Measurements from ENCODE around the gene CUL1.

CUL1 gene

GRCh38 chr7:148699024-148699781, 500 bp downstream of the CUL1 start:
- H2AFZ ChIP-seq (ENCODE audit: low read depth, low read length): peak overlapping the region; percentile 67
- TF ChIP-seq CTCF (IDR thresholded peaks at IDR 0.05; ENCODE audit: borderline replicate concordance, extremely low read depth, low read length, poor library complexity, severe bottlenecking): no peak
- no peak for TF ChIP-seq EZH2 (IDR thresholded peaks at IDR 0.05; ENCODE audit: borderline replicate concordance, low read depth, low read length, severe bottlenecking)
- H4K20me1 ChIP-seq (ENCODE audit: insufficient read depth, low read length): peaks cover 33% of the 10 kb centered on the region
- peak; percentile 63 for DNase-seq
- peak overlapping the region; percentile 74 for H3K4me2 ChIP-seq (ENCODE audit: insufficient read depth, low read length)
- peaks cover 48% of the 10 kb centered on the region for H3K4me1 ChIP-seq (ENCODE audit: insufficient read depth, low read length)
- H3K27ac ChIP-seq (ENCODE audit: low read length): peak overlapping the region; percentile 69
- ATAC-seq (ENCODE audit: insufficient read depth, low read depth): peak; percentile 54
- peak overlapping the region; percentile 75 to 81 for H3K4me3 ChIP-seq (ENCODE audit: low read depth in 1 of 2, low read length in 2 of 2)
- H3K9me3 ChIP-seq (ENCODE audit: insufficient read depth, low read length, severe bottlenecking): no peaks in the 10 kb centered on the region
- no peaks in the 10 kb centered on the region for H3K27me3 ChIP-seq (ENCODE audit: insufficient read depth, low read length, poor library complexity)
- peak overlapping the region; percentile 95 for H3K9ac ChIP-seq (ENCODE audit: low read depth, low read length)
- peaks cover 64% of the 10 kb centered on the region for H3K79me2 ChIP-seq (ENCODE audit: insufficient read depth, low read length)
- H3K36me3 ChIP-seq (ENCODE audit: insufficient read depth, low read length): no peaks in the 10 kb centered on the region; the same call in 1 of the 2 replicates

- no peaks in the 10 kb centered on the region for H3K9me3 ChIP-seq (ENCODE audit: insufficient read depth, low read length, severe bottlenecking)
- no peaks in the 10 kb centered on the region for H3K27me3 ChIP-seq (ENCODE audit: insufficient read depth, low read length, poor library complexity)
- peak overlapping the region; percentile 74 for H3K4me2 ChIP-seq (ENCODE audit: insufficient read depth, low read length)
- peak overlapping the region; percentile 67 for H2AFZ ChIP-seq (ENCODE audit: low read depth, low read length)
- peak overlapping the region; percentile 69 for H3K27ac ChIP-seq (ENCODE audit: low read length)
- DNase-seq (no peak), ATAC-seq (ENCODE audit: insufficient read depth, low read depth) (no peak)
- peaks cover 72% of the 10 kb centered on the region for H3K79me2 ChIP-seq (ENCODE audit: insufficient read depth, low read length)
- TF ChIP-seq CTCF (IDR thresholded peaks at IDR 0.05; ENCODE audit: borderline replicate concordance, extremely low read depth, low read length, poor library complexity, severe bottlenecking) (no peak), EZH2 (IDR thresholded peaks at IDR 0.05; ENCODE audit: borderline replicate concordance, low read depth, low read length, severe bottlenecking) (no peak)
- H3K9ac ChIP-seq (ENCODE audit: low read depth, low read length): peak overlapping the region; percentile 95
- H4K20me1 ChIP-seq (ENCODE audit: insufficient read depth, low read length): peaks cover 39% of the 10 kb centered on the region
- peak overlapping the region; percentile 75 to 81 for H3K4me3 ChIP-seq (ENCODE audit: low read depth in 1 of 2, low read length in 2 of 2)
- no peaks in the 10 kb centered on the region; the same call in 1 of the 2 replicates for H3K36me3 ChIP-seq (ENCODE audit: insufficient read depth, low read length)
- peaks cover 48% of the 10 kb centered on the region for H3K4me1 ChIP-seq (ENCODE audit: insufficient read depth, low read length)
Measured at GRCh38 chr7:148699782-148700629, 1.3 kb downstream of the CUL1 start.

DNA sequence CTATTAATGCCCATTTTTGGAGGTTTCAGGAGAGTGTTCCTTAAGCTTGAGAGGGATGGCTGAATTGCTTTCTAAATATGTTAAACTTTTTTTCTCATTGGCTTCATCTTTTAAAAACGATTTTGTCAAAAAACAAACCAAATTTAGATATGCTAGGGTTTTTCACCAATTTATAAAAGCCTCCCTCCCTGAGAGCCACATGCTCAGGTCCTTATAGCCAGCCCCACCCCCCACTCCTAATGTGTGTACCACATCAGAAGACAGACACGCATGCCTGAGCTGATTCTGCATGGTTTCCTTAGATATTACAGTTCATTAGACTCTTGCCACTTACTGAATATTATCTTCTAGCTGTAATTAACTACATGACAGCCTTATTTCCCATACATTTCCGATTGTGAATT, 2.0 kb downstream of the CUL1 start:
- peak overlapping the region; percentile 69; the same call in 1 of the 2 replicates for H3K27ac ChIP-seq (ENCODE audit: low read length)
- H3K79me2 ChIP-seq (ENCODE audit: insufficient read depth, low read length): peaks cover 78% of the 10 kb centered on the region
- H3K4me2 ChIP-seq (ENCODE audit: insufficient read depth, low read length): peak overlapping the region; percentile 74
- peak overlapping the region; percentile 95 for H3K9ac ChIP-seq (ENCODE audit: low read depth, low read length)
- peak overlapping the region; percentile 75 to 81; a peak in 3 of 4 replicates for H3K4me3 ChIP-seq (ENCODE audit: low read depth in 1 of 2, low read length in 2 of 2)
- DNase-seq (peak; percentile 78), ATAC-seq (ENCODE audit: insufficient read depth, low read depth) (peak; percentile 61)
- no peaks in the 10 kb centered on the region; the same call in 1 of the 2 replicates for H3K36me3 ChIP-seq (ENCODE audit: insufficient read depth, low read length)
- H4K20me1 ChIP-seq (ENCODE audit: insufficient read depth, low read length): peaks cover 46% of the 10 kb centered on the region
- peaks cover 48% of the 10 kb centered on the region for H3K4me1 ChIP-seq (ENCODE audit: insufficient read depth, low read length)
- H2AFZ ChIP-seq (ENCODE audit: low read depth, low read length): no peak overlapping the region
- H3K9me3 ChIP-seq (ENCODE audit: insufficient read depth, low read length, severe bottlenecking): no peaks in the 10 kb centered on the region
- H3K27me3 ChIP-seq (ENCODE audit: insufficient read depth, low read length, poor library complexity): no peaks in the 10 kb centered on the region
- TF ChIP-seq EZH2 (IDR thresholded peaks at IDR 0.05; ENCODE audit: borderline replicate concordance, low read depth, low read length, severe bottlenecking) (no peak), CTCF (IDR thresholded peaks at IDR 0.05; ENCODE audit: borderline replicate concordance, extremely low read depth, low read length, poor library complexity, severe bottlenecking) (no peak)

Measured in DND-41 (cell line).